DOHH2 (cell line): ENCODE measurements around the gene APC.

Source experiments
- H3F3A ChIP-seq: fragments of 200-600 bp; sonication (generic), shearing (Covaris generic); 2 replicates; pipeline ENCODE4 v1.6.0; 2016; ENCODE audit warnings: antibody characterized with exemption, mild to moderate bottlenecking; ENCODE audit not compliant: control insufficient read depth, insufficient read depth
- H3K27ac ChIP-seq: fragments of 200-600 bp; sonication (generic); 2 replicates; pipeline ENCODE4 v1.5.1; 2014; ENCODE audit warnings: low read depth, mild to moderate bottlenecking, low read length, moderate library complexity
- H3K27me3 ChIP-seq: fragments of 200-600 bp; sonication (generic); 2 replicates; pipeline ENCODE4 v1.6.1; 2014; ENCODE audit warnings: mild to moderate bottlenecking, low read length, mixed read lengths; ENCODE audit not compliant: control insufficient read depth
- H3K36me3 ChIP-seq: fragments of 200-600 bp; sonication (generic); 2 replicates; pipeline ENCODE4 v1.6.1; 2014; ENCODE audit warnings: mild to moderate bottlenecking, low read length, moderate library complexity, mixed read lengths; ENCODE audit not compliant: control insufficient read depth
- H3K4me1 ChIP-seq: fragments of 200-600 bp; sonication (generic); 2 replicates; pipeline ENCODE4 v1.6.1; 2014; ENCODE audit warnings: mild to moderate bottlenecking, low read length, mixed read lengths; ENCODE audit not compliant: control insufficient read depth
- H3K4me2 ChIP-seq: fragments of 200-600 bp; sonication (generic); 2 replicates; pipeline ENCODE4 v1.6.0; 2014; ENCODE audit warnings: mild to moderate bottlenecking, low read length, moderate library complexity
- H3K4me3 ChIP-seq: fragments of 200-600 bp; sonication (generic); 2 replicates; pipeline ENCODE4 v1.5.1; 2014; ENCODE audit warnings: mild to moderate bottlenecking, low read length, mixed read lengths
- H3K79me2 ChIP-seq: fragments of 200-600 bp; sonication (generic); 2 replicates; pipeline ENCODE4 v1.6.1; 2014; ENCODE audit warnings: mild to moderate bottlenecking, low read length, mixed read lengths; ENCODE audit not compliant: control insufficient read depth
- H3K9me2 ChIP-seq: fragments of 200-600 bp; sonication (generic); replicated peaks from 2 replicates; pipeline ENCODE4 v1.6.1; 2014; ENCODE audit warnings: mild to moderate bottlenecking, low read length, mixed read lengths; ENCODE audit not compliant: control insufficient read depth
- H3K9me3 ChIP-seq: fragments of 200-600 bp; sonication (generic); 2 replicates; pipeline ENCODE4 v1.6.1; 2014; ENCODE audit warnings: antibody characterized with exemption, low read length, mixed read lengths; ENCODE audit not compliant: control insufficient read depth, insufficient read depth
- H4K20me1 ChIP-seq: fragments of 200-600 bp; sonication (generic); 2 replicates; pipeline ENCODE4 v1.6.0; 2014; ENCODE audit warnings: low read depth, mild to moderate bottlenecking, antibody characterized with exemption, low read length, moderate library complexity; ENCODE audit not compliant: control insufficient read depth, insufficient read depth
- EZH2phosphoT487 ChIP-seq: fragments of 200-600 bp; sonication (generic); IDR thresholded peaks from 2 replicates; pipeline ENCODE4 v1.6.1; 2017; ENCODE audit warnings: borderline replicate concordance, mild to moderate bottlenecking, antibody characterized with exemption, low read length, moderate library complexity, mixed read lengths
- TF ChIP-seq, protein P1 (sequence below): fragments of 200-600 bp; sonication (generic); IDR thresholded peaks from one replicate; pipeline ENCODE4 v1.5.1; 2014; ENCODE audit warnings: antibody characterized with exemption, mild to moderate bottlenecking, low read depth, low read length; ENCODE audit not compliant: poor library complexity, severe bottlenecking

The APC gene

DNA sequence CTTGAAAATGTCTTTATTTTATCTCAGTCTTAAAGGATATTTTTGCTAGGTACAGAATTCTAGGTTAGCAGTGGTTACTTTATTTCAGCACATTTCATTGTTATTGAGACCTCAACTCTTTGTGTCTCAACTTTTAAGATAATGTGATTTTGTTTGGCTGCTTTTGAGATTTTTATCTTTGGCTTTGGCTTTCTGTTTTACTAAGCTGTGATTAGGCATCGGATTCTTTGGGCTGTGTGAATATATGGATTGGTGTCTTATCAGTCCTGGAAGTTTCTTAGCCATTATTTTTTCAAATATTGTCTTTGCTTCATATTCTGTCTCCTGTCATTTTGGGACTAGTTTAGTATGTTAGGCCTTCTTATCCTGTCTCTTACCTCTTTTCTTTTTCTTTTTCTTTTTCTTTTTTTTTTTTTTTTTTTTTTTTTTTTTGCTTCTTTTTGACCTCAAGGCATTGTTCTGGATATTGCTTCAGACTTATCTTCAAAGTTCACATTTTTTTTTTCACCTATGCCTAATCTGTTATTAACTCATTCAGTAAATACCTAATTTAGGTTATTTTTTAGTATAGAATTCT lies 20.1 kb upstream of the APC start:
- H3K4me1 ChIP-seq = no peaks in the 10 kb centered on the region
- H3K27me3 ChIP-seq = no peaks in the 10 kb centered on the region
- H3K36me3 ChIP-seq = no peaks in the 10 kb centered on the region
- H3K27ac ChIP-seq = no peak overlapping the region
- H3K4me2 ChIP-seq = no peak overlapping the region
- no peaks in the 10 kb centered on the region for H3K9me2 ChIP-seq
- no peak overlapping the region for H3K4me3 ChIP-seq
- H4K20me1 ChIP-seq = no peaks in the 10 kb centered on the region
- peaks cover 81% of the 10 kb centered on the region for H3K79me2 ChIP-seq
- no peaks in the 10 kb centered on the region for H3F3A ChIP-seq
- H3K9me3 ChIP-seq = no peaks in the 10 kb centered on the region
- no peak for TF ChIP-seq EZH2phosphoT487
- TF ChIP-seq, protein P1, sequence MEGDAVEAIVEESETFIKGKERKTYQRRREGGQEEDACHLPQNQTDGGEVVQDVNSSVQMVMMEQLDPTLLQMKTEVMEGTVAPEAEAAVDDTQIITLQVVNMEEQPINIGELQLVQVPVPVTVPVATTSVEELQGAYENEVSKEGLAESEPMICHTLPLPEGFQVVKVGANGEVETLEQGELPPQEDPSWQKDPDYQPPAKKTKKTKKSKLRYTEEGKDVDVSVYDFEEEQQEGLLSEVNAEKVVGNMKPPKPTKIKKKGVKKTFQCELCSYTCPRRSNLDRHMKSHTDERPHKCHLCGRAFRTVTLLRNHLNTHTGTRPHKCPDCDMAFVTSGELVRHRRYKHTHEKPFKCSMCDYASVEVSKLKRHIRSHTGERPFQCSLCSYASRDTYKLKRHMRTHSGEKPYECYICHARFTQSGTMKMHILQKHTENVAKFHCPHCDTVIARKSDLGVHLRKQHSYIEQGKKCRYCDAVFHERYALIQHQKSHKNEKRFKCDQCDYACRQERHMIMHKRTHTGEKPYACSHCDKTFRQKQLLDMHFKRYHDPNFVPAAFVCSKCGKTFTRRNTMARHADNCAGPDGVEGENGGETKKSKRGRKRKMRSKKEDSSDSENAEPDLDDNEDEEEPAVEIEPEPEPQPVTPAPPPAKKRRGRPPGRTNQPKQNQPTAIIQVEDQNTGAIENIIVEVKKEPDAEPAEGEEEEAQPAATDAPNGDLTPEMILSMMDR = no peak

DNA sequence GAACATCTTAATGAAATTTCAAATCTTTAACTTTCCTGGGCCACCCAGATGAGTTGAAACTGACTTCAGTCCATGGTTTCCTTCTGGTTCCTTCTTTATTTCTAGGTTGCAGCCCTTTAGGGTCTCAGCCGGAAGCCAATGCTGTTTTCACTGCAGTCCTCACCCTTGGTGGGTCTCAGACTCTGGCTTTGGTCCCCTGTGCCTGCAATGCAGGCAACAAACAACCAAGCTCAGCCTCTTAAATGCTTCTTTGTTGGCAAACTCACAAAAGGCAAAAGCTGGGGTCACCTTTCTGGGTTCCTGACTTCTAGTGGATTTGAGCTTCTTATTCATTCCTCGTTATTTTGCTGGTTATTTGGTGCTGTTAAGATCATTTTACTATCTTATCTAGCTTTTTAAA lies 19.3 kb upstream of the APC start:
- TF ChIP-seq, protein P1 = no peak
- no peak for TF ChIP-seq EZH2phosphoT487
- Histone ChIP-seq H3K4me3 (no peak overlapping the region), H4K20me1 (no peaks in the 10 kb centered on the region), H3K79me2 (peaks cover 81% of the 10 kb centered on the region), H3K9me3 (no peaks in the 10 kb centered on the region), H3K4me1 (no peaks in the 10 kb centered on the region), H3F3A (no peaks in the 10 kb centered on the region), H3K27me3 (no peaks in the 10 kb centered on the region), H3K36me3 (no peaks in the 10 kb centered on the region), H3K27ac (no peak overlapping the region), H3K9me2 (no peaks in the 10 kb centered on the region), H3K4me2 (no peak overlapping the region)

DNA sequence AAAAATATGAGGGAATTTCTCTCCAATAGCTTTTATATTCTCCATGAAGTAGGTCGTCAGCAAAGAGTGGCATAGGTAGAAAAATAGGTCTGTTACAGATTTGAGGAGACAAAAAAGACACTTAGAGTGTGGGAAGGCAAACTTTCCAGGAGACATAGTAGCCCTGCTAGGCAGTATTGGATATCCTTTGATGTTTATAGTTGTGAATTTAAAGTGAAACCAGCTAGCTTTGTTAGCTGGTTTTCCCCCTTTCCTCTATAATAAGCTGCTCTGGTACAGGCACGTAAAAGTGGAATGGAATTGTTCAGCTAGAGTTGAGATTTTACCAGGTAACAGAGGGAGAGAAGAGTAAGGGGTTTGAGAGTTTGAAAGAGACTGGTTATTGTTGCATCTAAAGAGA lies 17.1 kb upstream of the APC start:
- Histone ChIP-seq H3K4me3 (no peak overlapping the region), H3K27me3 (no peaks in the 10 kb centered on the region), H3K4me1 (no peaks in the 10 kb centered on the region), H3K9me3 (no peaks in the 10 kb centered on the region), H3K4me2 (no peak overlapping the region), H3K9me2 (no peaks in the 10 kb centered on the region), H4K20me1 (no peaks in the 10 kb centered on the region), H3K36me3 (no peaks in the 10 kb centered on the region), H3F3A (no peaks in the 10 kb centered on the region), H3K27ac (no peak overlapping the region), H3K79me2 (peaks cover 79% of the 10 kb centered on the region)
- no peak for TF ChIP-seq EZH2phosphoT487
- TF ChIP-seq, protein P1 = no peak

DNA sequence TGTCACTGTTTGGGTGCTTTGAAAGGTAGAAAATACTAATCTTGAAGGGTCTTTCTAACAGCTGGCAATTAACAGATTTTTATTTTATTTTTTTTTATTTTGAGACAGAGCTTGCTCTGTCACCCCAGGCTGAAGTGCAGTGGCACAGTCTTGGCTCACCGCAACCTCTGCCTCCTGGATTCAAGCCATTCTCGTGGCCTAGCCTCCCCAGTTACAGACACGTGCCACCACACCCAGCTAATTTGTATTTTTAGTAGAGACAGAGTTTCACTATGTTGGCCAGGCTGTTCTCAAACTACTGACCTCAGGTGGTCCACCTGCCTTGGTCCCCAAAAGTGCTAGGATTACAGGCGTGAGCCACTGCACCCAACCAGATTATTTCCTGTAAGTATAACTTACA lies 12.8 kb upstream of the APC start:
- Histone ChIP-seq H3K27ac (no peak overlapping the region), H3K4me3 (no peak overlapping the region), H3K4me2 (no peak overlapping the region), H3K27me3 (no peaks in the 10 kb centered on the region), H4K20me1 (no peaks in the 10 kb centered on the region), H3K9me3 (no peaks in the 10 kb centered on the region), H3K9me2 (no peaks in the 10 kb centered on the region), H3K79me2 (peaks cover 59% of the 10 kb centered on the region), H3F3A (no peaks in the 10 kb centered on the region), H3K36me3 (no peaks in the 10 kb centered on the region), H3K4me1 (peaks cover 4% of the 10 kb centered on the region; the same call in 1 of the 2 replicates)
- no peak for TF ChIP-seq EZH2phosphoT487
- TF ChIP-seq, protein P1 = no peak
